MM.1S (cell line): Measurements from ENCODE around the gene PNN.
"Not testable (repeated sequence)": the region's sequence is repeated elsewhere in the genome, so short reads cannot be mapped to it uniquely, and the experiment has no call there.

Experiments
- DNase-seq: peaks from one replicate; pipeline ENCODE4 v3.0.0-alpha.2; 2015
- H2AFZ ChIP-seq: fragments of 300-600 bp; sonication (generic); 2 replicates; pipeline ENCODE4 v1.6.0; 2016; ENCODE audit warnings: antibody characterized with exemption, low read length
- H3F3A ChIP-seq: fragments of 300-600 bp; sonication (generic); 2 replicates; pipeline ENCODE4 v1.6.1; 2016; ENCODE audit warnings: mild to moderate bottlenecking, antibody characterized with exemption, low read length, moderate library complexity, mixed read lengths; ENCODE audit not compliant: insufficient read depth
- H3K27ac ChIP-seq: fragments of 300-600 bp; sonication (generic); 2 replicates; pipeline ENCODE4 v1.5.1; 2016; ENCODE audit warnings: mild to moderate bottlenecking, low read length
- H3K27me3 ChIP-seq: fragments of 300-600 bp; sonication (generic); replicated peaks from 2 replicates; pipeline ENCODE4 v1.6.0; 2016; ENCODE audit warnings: low read length; ENCODE audit not compliant: insufficient read depth
- H3K36me3 ChIP-seq: fragments of 300-600 bp; sonication (generic); replicated peaks from 2 replicates; pipeline ENCODE4 v1.6.1; 2016; ENCODE audit warnings: mild to moderate bottlenecking, low read length, mixed read lengths; ENCODE audit not compliant: insufficient read depth
- H3K4me1 ChIP-seq: fragments of 300-600 bp; sonication (generic); 2 replicates; pipeline ENCODE4 v1.6.1; 2016; ENCODE audit warnings: low read length, mixed read lengths
- H3K4me2 ChIP-seq: fragments of 300-600 bp; sonication (generic); 2 replicates; pipeline ENCODE4 v1.6.0; 2016; ENCODE audit warnings: low read depth, low read length
- H3K4me3 ChIP-seq: fragments of 300-600 bp; sonication (generic); 2 replicates; pipeline ENCODE4 v1.5.1; 2016; ENCODE audit warnings: low read length, mixed read lengths
- H3K79me2 ChIP-seq: fragments of 300-600 bp; sonication (generic); 2 replicates; pipeline ENCODE4 v1.6.1; 2016; ENCODE audit warnings: mixed run types, low read length, mixed read lengths
- H3K9ac ChIP-seq: fragments of 300-600 bp; sonication (generic); 2 replicates; pipeline ENCODE4 v1.6.1; 2016; ENCODE audit warnings: low read length, mixed read lengths
- H3K9me2 ChIP-seq: fragments of 300-600 bp; sonication (generic); replicated peaks from 2 replicates; pipeline ENCODE4 v1.6.1; 2016; ENCODE audit warnings: mild to moderate bottlenecking, low read length, mixed read lengths; ENCODE audit not compliant: insufficient read depth
- H3K9me3 ChIP-seq: fragments of 300-600 bp; sonication (generic); replicated peaks from 2 replicates; pipeline ENCODE4 v1.6.1; 2016; ENCODE audit warnings: mild to moderate bottlenecking, low read length, mixed read lengths; ENCODE audit not compliant: insufficient read depth
- H4K20me1 ChIP-seq: fragments of 300-600 bp; sonication (generic); 2 replicates; pipeline ENCODE4 v1.6.1; 2016; ENCODE audit warnings: mild to moderate bottlenecking, low read length, moderate library complexity, mixed read lengths; ENCODE audit not compliant: insufficient read depth
- EZH2 ChIP-seq: fragments of 300-600 bp; sonication (generic); optimal IDR thresholded peaks from 2 replicates; pipeline ENCODE3; 2017; ENCODE audit warnings: low read depth, mild to moderate bottlenecking, antibody characterized with exemption, low read length, mixed read lengths
- EZH2phosphoT487 ChIP-seq: fragments of 300-600 bp; sonication (generic); IDR thresholded peaks from 2 replicates; pipeline ENCODE4 v1.6.1; 2018; ENCODE audit warnings: antibody characterized with exemption, low read length
- TF ChIP-seq, protein P1 (sequence below): fragments of 300-600 bp; sonication (generic); IDR thresholded peaks from 2 replicates; pipeline ENCODE4 v1.5.1; 2016; ENCODE audit warnings: antibody characterized with exemption, low read length, mixed read lengths

PNN gene

DNA sequence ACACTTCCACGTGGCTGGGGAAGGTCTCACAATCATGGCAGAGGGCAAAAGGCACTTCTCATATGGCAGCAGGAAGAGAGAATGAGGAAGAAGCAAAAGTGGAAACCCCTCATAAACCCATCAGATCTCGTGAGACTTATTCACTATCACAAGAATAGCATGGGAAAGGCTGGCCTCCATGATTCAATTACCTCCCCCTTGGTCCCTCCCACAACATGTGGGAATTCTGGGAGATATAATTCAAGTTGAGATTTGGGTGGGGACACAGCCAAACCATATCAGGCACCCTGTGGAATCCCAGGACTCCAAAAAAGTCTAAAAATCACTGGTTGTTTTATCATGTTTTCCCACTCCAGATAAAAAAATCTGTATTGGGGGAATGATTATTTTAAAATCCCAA is 31.8 kb upstream of the PNN start:
- H2AFZ ChIP-seq, H3K27me3 ChIP-seq, H3K9me3 ChIP-seq, H3K4me1 ChIP-seq, DNase-seq, H4K20me1 ChIP-seq, H3K27ac ChIP-seq, H3K4me3 ChIP-seq, H3K36me3 ChIP-seq, H3K9ac ChIP-seq, H3K4me2 ChIP-seq, H3K9me2 ChIP-seq, H3F3A ChIP-seq, H3K79me2 ChIP-seq: not testable (repeated sequence)

DNA sequence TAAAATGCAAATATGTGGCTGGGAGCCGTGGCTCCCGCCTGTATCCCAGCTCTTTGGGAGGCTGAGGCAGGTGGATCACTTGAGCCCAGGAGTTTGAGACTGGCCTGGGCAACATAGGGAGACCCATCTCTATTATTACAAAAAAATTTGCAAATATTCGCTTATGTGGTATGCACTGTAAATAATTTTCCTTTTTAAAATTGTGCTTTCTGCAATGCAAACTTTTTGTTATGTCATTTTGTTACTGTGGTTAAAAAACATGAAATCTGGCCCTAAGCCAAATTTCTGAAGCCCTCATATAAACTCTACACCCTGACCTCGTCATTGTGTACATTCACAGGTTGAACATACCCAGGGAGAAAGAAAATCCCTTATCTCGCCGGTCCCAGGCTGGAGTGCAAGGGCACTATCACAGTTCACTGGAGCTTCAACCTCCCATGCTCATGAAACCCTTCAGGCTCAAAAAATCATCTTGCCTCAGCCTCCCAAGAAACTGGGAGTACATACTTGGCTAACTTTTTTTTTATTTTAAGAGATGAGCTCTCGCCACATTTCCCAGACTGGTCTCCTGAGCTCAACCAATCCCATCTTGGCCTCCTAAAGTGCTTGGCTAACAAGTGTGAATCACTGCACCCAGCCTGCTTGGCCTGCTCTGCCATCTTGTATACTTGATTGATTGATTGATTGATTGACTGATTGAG is 29.6 kb upstream of the PNN start:
- H3K4me2 ChIP-seq, result no peak overlapping the region

DNA sequence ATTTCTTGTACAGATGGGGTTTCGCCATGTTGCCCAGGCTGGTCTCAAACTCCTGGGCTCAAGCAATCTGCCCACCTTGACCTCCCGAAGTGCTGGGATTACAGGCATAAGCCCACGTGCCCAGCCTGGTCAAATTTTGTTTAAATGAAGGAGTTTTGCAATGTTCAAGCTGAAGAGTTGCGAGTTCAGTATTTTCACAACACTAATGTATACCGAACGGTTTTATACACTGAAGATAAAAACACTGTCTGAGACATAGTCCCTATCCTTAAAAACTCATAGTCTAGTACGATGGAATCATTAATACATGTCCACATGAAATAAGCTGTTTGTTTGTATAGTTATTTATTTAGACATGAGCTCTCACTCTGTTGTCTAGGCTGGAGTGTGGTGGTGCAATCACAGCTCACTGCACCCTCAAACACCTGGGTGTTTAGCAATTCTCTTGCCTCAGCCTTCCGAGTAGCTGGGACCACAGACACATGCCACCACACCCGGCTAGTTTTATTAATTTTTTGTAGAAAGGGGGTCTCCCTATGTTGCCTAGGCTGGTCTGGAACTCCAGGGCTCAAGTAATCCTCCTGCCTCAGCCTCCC is 20.4 kb upstream of the PNN start:
- no peaks in the 10 kb centered on the region for H3K36me3 ChIP-seq
- no peak overlapping the region for H3K27ac ChIP-seq
- no peaks in the 10 kb centered on the region for H3K9me3 ChIP-seq
- no peak overlapping the region for H3K4me2 ChIP-seq
- no peaks in the 10 kb centered on the region for H3K79me2 ChIP-seq
- no peaks in the 10 kb centered on the region for H4K20me1 ChIP-seq
- H2AFZ ChIP-seq, result no peak overlapping the region
- H3K9me2 ChIP-seq, result no peaks in the 10 kb centered on the region
- H3K27me3 ChIP-seq, result no peaks in the 10 kb centered on the region
- no peaks in the 10 kb centered on the region for H3K4me1 ChIP-seq
- DNase-seq, result no peak
- TF ChIP-seq EZH2 (no peak), EZH2phosphoT487 (no peak)
- TF ChIP-seq, protein P1, sequence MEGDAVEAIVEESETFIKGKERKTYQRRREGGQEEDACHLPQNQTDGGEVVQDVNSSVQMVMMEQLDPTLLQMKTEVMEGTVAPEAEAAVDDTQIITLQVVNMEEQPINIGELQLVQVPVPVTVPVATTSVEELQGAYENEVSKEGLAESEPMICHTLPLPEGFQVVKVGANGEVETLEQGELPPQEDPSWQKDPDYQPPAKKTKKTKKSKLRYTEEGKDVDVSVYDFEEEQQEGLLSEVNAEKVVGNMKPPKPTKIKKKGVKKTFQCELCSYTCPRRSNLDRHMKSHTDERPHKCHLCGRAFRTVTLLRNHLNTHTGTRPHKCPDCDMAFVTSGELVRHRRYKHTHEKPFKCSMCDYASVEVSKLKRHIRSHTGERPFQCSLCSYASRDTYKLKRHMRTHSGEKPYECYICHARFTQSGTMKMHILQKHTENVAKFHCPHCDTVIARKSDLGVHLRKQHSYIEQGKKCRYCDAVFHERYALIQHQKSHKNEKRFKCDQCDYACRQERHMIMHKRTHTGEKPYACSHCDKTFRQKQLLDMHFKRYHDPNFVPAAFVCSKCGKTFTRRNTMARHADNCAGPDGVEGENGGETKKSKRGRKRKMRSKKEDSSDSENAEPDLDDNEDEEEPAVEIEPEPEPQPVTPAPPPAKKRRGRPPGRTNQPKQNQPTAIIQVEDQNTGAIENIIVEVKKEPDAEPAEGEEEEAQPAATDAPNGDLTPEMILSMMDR, result no peak
- no peak overlapping the region for H3K4me3 ChIP-seq
- no peak overlapping the region for H3K9ac ChIP-seq
- no peaks in the 10 kb centered on the region for H3F3A ChIP-seq

More for the DNA sequence above, 29.6 kb upstream of the PNN start:
- Histone ChIP-seq H2AFZ (no peak overlapping the region), H3K4me3 (no peak overlapping the region), H3K27me3 (no peaks in the 10 kb centered on the region), H4K20me1 (no peaks in the 10 kb centered on the region), H3K79me2 (no peaks in the 10 kb centered on the region), H3K27ac (no peak overlapping the region), H3K9ac (no peak overlapping the region), H3K9me3 (no peaks in the 10 kb centered on the region), H3F3A (no peaks in the 10 kb centered on the region), H3K4me1 (no peaks in the 10 kb centered on the region), H3K36me3 (no peaks in the 10 kb centered on the region), H3K9me2 (no peaks in the 10 kb centered on the region)
- DNase-seq, result no peak
- no peak for TF ChIP-seq EZH2
- TF ChIP-seq, protein P1, result no peak
- TF ChIP-seq EZH2phosphoT487, result no peak

DNA sequence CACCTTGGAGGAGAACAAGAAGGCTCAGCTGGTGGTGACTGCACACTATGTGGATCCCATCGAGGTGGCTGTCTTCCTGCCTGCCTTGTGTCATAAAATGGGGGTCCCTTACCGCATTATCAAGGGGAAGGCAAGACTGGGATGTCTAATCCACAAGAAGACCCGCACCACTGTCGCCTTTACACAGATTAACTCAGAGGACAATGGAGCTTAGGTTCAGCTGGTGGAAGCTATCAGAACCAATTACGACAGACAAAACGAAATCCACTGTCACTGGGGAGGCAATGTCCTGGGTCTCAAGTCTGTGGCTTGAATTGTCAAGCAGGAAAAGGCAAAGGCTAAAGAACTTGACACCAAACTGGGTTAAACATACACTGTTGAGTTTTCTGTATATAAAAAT is 17.6 kb upstream of the PNN start:
- H4K20me1 ChIP-seq, result no peaks in the 10 kb centered on the region
- no peak for DNase-seq
- no peak overlapping the region for H3K27ac ChIP-seq
- no peak overlapping the region for H3K4me2 ChIP-seq
- no peak overlapping the region for H3K9ac ChIP-seq
- no peaks in the 10 kb centered on the region for H3K36me3 ChIP-seq
- H3K9me2 ChIP-seq, result no peaks in the 10 kb centered on the region
- no peaks in the 10 kb centered on the region for H3K9me3 ChIP-seq
- no peaks in the 10 kb centered on the region for H3F3A ChIP-seq
- no peaks in the 10 kb centered on the region for H3K4me1 ChIP-seq
- H3K79me2 ChIP-seq, result no peaks in the 10 kb centered on the region
- no peak for TF ChIP-seq EZH2
- TF ChIP-seq, protein P1, result no peak
- TF ChIP-seq EZH2phosphoT487, result no peak
- H3K4me3 ChIP-seq, result no peak overlapping the region
- H2AFZ ChIP-seq, result no peak overlapping the region
- no peaks in the 10 kb centered on the region for H3K27me3 ChIP-seq
